ENCODE results near the gene MAPK8.

MAPK8 gene

DNA sequence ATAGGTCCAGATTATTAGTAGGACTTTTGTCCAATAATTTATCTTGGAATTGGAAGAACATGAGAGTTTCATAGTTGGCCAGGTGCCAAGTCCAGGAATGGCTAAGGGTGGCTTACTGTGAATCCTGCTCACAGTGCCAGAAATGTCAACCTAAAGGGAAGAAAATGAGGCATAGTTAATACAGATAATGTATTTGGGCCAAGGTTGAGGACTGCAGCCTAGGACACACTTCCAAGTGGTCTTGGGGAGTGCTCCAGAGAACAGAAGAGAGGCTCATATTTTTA, 78.2 kb downstream of the MAPK8 start:
- Histone ChIP-seq H3K4me3 (ENCODE audit: low read depth, low read length) (no peak overlapping the region), H3K4me1 (ENCODE audit: control insufficient read depth, insufficient read depth, low read length) (peaks cover 3% of the 10 kb centered on the region; the same call in 1 of the 2 replicates), H3K9me3 (ENCODE audit: control insufficient read depth, insufficient read depth, low read depth, low read length) (no peaks in the 10 kb centered on the region), H3K27ac (ENCODE audit: extremely low read depth, low read depth, low read length) (no peak overlapping the region), H3K36me3 (ENCODE audit: control insufficient read depth in 2 of 2, insufficient read depth in 1 of 2, low read length in 2 of 2) (no peaks in the 10 kb centered on the region)
- CTCF ChIA-PET: interaction anchor here (0.8 to 1.6 kb wide), 4 partner anchors 9 to 147 kb away, joined by 3 to 7 read pairs (median 3); no protein-coding TSS in a partner anchor
- POLR2A ChIA-PET: no interaction called here
- no peak for TF ChIP-seq ZNF530 (tag by site-specific recombination; IDR thresholded peaks at IDR 0.05; ENCODE audit: low read depth)
- TF ChIP-seq ZNF521 (tag by site-specific recombination; IDR thresholded peaks at IDR 0.05): no peak
- peak; percentile 24 for TF ChIP-seq ZNF510 (tag by site-specific recombination; IDR thresholded peaks at IDR 0.05; ENCODE audit: insufficient replicate concordance)
- TF ChIP-seq ZBTB11 (tag by site-specific recombination; conservative IDR thresholded peaks at IDR 0.05; ENCODE audit: low read depth): no peak
- 0 out of 2 replicates have a peak, but pooled peaks have one; percentile 42 for TF ChIP-seq ZNF626 (tag by site-specific recombination; IDR thresholded peaks at IDR 0.05)
- no peak for TF ChIP-seq ZNF596 (tag by site-specific recombination; IDR thresholded peaks at IDR 0.05)
- peak; percentile 81; the same call in 1 of the 2 replicates for TF ChIP-seq ZNF184 (tag by site-specific recombination; IDR thresholded peaks at IDR 0.05)
- 0 out of 2 replicates have a peak, but pooled peaks have one; percentile 21 for TF ChIP-seq ZNF561 (tag by site-specific recombination; IDR thresholded peaks at IDR 0.05; ENCODE audit: borderline replicate concordance)
- TF ChIP-seq ZSCAN16 (tag by site-specific recombination; IDR thresholded peaks at IDR 0.05): no peak
- peak; percentile 86 for TF ChIP-seq ZNF350 (tag by site-specific recombination; IDR thresholded peaks at IDR 0.05)
- no peak for TF ChIP-seq ZNF354C (tag by site-specific recombination; IDR thresholded peaks at IDR 0.05; ENCODE audit: borderline replicate concordance, low read depth)
- TF ChIP-seq ZNF677 (tag by site-specific recombination; IDR thresholded peaks at IDR 0.05): 0 out of 2 replicates have a peak, but pooled peaks have one; percentile 57
- no peak for TF ChIP-seq ZNF654 (tag by site-specific recombination; IDR thresholded peaks at IDR 0.05; ENCODE audit: low read depth)
- no peak for TF ChIP-seq ZNF621 (tag by site-specific recombination; IDR thresholded peaks at IDR 0.05)
- TF ChIP-seq, protein P1, sequence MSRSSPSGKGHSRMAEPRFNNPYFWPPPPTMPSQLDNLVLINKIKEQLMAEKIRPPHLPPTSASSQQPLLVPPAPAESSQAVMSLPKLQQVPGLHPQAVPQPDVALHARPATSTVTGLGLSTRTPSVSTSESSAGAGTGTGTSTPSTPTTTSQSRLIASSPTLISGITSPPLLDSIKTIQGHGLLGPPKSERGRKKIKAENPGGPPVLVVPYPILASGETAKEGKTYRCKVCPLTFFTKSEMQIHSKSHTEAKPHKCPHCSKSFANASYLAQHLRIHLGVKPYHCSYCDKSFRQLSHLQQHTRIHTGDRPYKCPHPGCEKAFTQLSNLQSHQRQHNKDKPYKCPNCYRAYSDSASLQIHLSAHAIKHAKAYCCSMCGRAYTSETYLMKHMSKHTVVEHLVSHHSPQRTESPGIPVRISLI (tag by site-specific recombination; IDR thresholded peaks at IDR 0.05): no peak
- TF ChIP-seq ZNF174 (tag by site-specific recombination; IDR thresholded peaks at IDR 0.05): peak; percentile 3; the same call in 1 of the 2 replicates
- peak; percentile 73 for TF ChIP-seq KLF10 (tag by site-specific recombination; IDR thresholded peaks at IDR 0.05)
- TF ChIP-seq ZNF214 (tag by site-specific recombination; IDR thresholded peaks at IDR 0.05; ENCODE audit: borderline replicate concordance): peak; percentile 37; the same call in 1 of the 2 replicates
- 0 out of 2 replicates have a peak, but pooled peaks have one; percentile 14 for TF ChIP-seq ZSCAN30 (tag by site-specific recombination; IDR thresholded peaks at IDR 0.05)
- TF ChIP-seq MYNN (tag by site-specific recombination; IDR thresholded peaks at IDR 0.05; ENCODE audit: borderline replicate concordance): no peak
- no peak for TF ChIP-seq ZNF558 (tag by site-specific recombination; IDR thresholded peaks at IDR 0.05)
- TF ChIP-seq ZNF830 (tag by site-specific recombination; IDR thresholded peaks at IDR 0.05; ENCODE audit: low read depth): peak; percentile 90
- no peak for TF ChIP-seq REPIN1 (tag by site-specific recombination; IDR thresholded peaks at IDR 0.05; ENCODE audit: low read depth)
- TF ChIP-seq ZNF549 (tag by site-specific recombination; IDR thresholded peaks at IDR 0.05): peak; percentile 52; the same call in 1 of the 2 replicates
- no peak for TF ChIP-seq GFI1B (tag by site-specific recombination; IDR thresholded peaks at IDR 0.05)
- TF ChIP-seq, protein P2, sequence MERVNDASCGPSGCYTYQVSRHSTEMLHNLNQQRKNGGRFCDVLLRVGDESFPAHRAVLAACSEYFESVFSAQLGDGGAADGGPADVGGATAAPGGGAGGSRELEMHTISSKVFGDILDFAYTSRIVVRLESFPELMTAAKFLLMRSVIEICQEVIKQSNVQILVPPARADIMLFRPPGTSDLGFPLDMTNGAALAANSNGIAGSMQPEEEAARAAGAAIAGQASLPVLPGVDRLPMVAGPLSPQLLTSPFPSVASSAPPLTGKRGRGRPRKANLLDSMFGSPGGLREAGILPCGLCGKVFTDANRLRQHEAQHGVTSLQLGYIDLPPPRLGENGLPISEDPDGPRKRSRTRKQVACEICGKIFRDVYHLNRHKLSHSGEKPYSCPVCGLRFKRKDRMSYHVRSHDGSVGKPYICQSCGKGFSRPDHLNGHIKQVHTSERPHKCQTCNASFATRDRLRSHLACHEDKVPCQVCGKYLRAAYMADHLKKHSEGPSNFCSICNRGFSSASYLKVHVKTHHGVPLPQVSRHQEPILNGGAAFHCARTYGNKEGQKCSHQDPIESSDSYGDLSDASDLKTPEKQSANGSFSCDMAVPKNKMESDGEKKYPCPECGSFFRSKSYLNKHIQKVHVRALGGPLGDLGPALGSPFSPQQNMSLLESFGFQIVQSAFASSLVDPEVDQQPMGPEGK (tag by site-specific recombination; IDR thresholded peaks at IDR 0.05): no peak
- TF ChIP-seq ZFP41 (tag by site-specific recombination; IDR thresholded peaks at IDR 0.05; ENCODE audit: borderline replicate concordance): no peak
- TF ChIP-seq ZNF37A (tag by site-specific recombination; IDR thresholded peaks at IDR 0.05): peak; percentile 76
- 0 out of 2 replicates have a peak, but pooled peaks have one; percentile 57 for TF ChIP-seq ZNF660 (tag by site-specific recombination; IDR thresholded peaks at IDR 0.05)
- no peak for TF ChIP-seq ZNF76 (tag by site-specific recombination; IDR thresholded peaks at IDR 0.05; ENCODE audit: borderline replicate concordance, low read depth)
- TF ChIP-seq, protein P3, sequence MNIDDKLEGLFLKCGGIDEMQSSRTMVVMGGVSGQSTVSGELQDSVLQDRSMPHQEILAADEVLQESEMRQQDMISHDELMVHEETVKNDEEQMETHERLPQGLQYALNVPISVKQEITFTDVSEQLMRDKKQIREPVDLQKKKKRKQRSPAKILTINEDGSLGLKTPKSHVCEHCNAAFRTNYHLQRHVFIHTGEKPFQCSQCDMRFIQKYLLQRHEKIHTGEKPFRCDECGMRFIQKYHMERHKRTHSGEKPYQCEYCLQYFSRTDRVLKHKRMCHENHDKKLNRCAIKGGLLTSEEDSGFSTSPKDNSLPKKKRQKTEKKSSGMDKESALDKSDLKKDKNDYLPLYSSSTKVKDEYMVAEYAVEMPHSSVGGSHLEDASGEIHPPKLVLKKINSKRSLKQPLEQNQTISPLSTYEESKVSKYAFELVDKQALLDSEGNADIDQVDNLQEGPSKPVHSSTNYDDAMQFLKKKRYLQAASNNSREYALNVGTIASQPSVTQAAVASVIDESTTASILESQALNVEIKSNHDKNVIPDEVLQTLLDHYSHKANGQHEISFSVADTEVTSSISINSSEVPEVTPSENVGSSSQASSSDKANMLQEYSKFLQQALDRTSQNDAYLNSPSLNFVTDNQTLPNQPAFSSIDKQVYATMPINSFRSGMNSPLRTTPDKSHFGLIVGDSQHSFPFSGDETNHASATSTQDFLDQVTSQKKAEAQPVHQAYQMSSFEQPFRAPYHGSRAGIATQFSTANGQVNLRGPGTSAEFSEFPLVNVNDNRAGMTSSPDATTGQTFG (tag by site-specific recombination; IDR thresholded peaks at IDR 0.05; ENCODE audit: borderline replicate concordance): no peak

Data from HEK293 (cell line).